CD14-positive monocyte (primary cell): Measurements from ENCODE around the gene MIER3. TPM values are rescaled to one million over a fixed set of nuclear protein-coding genes. Genes with fewer than 3 reads are reported as not detected.

Experiments used
- DNase-seq, 3 donors: peaks; one replicate each; pipeline ENCODE4 v3.0.0-alpha.2; 2011 to 2022
- H2AFZ ChIP-seq: 2 replicates; pipeline ENCODE4 v1.6.0; 2012; ENCODE audit warnings: mild to moderate bottlenecking, low read depth, low read length, inconsistent platforms; ENCODE audit not compliant: insufficient read depth, poor library complexity, severe bottlenecking
- H3K27ac ChIP-seq, 2 donors: 1 replicate in 1 of 2; 2 replicates in 1 of 2; pipeline ENCODE4 v1.5.1; 2012 to 2013; ENCODE audit warnings: low read length in 2 of 2, control low read depth in 1 of 2, inconsistent platforms in 1 of 2, low read depth in 1 of 2, mild to moderate bottlenecking in 1 of 2
- H3K27me3 ChIP-seq, 2 donors: one replicate each; pipeline versions ENCODE4 v1.6.0 to v1.6.1; 2011 to 2013; ENCODE audit warnings: low read length in 2 of 2; ENCODE audit not compliant: control insufficient read depth in 2 of 2, insufficient read depth in 2 of 2
- H3K36me3 ChIP-seq, 2 donors: replicated peaks in 1 of 2; 1 replicate in 1 of 2; 2 replicates in 1 of 2; pipeline versions ENCODE4 v1.5.1 to v1.6.1; 2012 to 2013; ENCODE audit warnings: low read length in 2 of 2, control low read depth in 1 of 2, inconsistent platforms in 1 of 2, mild to moderate bottlenecking in 1 of 2; ENCODE audit not compliant: insufficient read depth in 2 of 2, control insufficient read depth in 1 of 2
- H3K4me1 ChIP-seq, 2 donors: 1 replicate in 1 of 2; 2 replicates in 1 of 2; pipeline versions ENCODE4 v1.5.1 to v1.6.1; 2012 to 2013; ENCODE audit warnings: low read length in 2 of 2, control low read depth in 1 of 2, inconsistent platforms in 1 of 2, mild to moderate bottlenecking in 1 of 2, moderate library complexity in 1 of 2; ENCODE audit not compliant: insufficient read depth in 2 of 2, control insufficient read depth in 1 of 2
- H3K4me2 ChIP-seq: replicated peaks from 2 replicates; pipeline ENCODE3; 2012; ENCODE audit warnings: low read length, moderate library complexity, mild to moderate bottlenecking; ENCODE audit not compliant: poor library complexity, severe bottlenecking; ENCODE audit errors: extremely low read depth
- H3K4me3 ChIP-seq, 3 experiments: fragments of 200-600 bp in 1 of 3; sonication (generic) in 1 of 3; replicated peaks in 1 of 3; 1 replicate in 2 of 3; 2 replicates in 1 of 3; pipeline ENCODE4 v1.5.1; 2011 to 2013; ENCODE audit warnings: low read length in 3 of 3, mild to moderate bottlenecking in 3 of 3, control low read depth in 2 of 3, low read depth in 2 of 3, inconsistent platforms in 1 of 3, moderate library complexity in 1 of 3
- H3K79me2 ChIP-seq: 2 replicates; pipeline ENCODE4 v1.6.0; 2012; ENCODE audit warnings: mild to moderate bottlenecking, control low read depth, inconsistent platforms, low read length, moderate library complexity; ENCODE audit not compliant: insufficient read depth
- H3K9ac ChIP-seq: 2 replicates; pipeline ENCODE4 v1.6.0; 2017; ENCODE audit warnings: low read length, mild to moderate bottlenecking; ENCODE audit not compliant: insufficient read depth, poor library complexity, severe bottlenecking
- H3K9me3 ChIP-seq, 2 donors: replicated peaks in 1 of 2; 1 replicate in 1 of 2; 2 replicates in 1 of 2; pipeline versions ENCODE4 v1.5.1 to v1.6.1; 2012 to 2013; ENCODE audit warnings: low read length in 2 of 2, control low read depth in 1 of 2; ENCODE audit not compliant: control insufficient read depth in 1 of 2, insufficient read depth in 1 of 2
- H4K20me1 ChIP-seq: 2 replicates; pipeline ENCODE4 v1.6.0; 2012; ENCODE audit warnings: mild to moderate bottlenecking, low read length, control low read depth, moderate library complexity; ENCODE audit not compliant: insufficient read depth
- H3K27ac Mint-ChIP-seq, 7 donors: one replicate each; pipeline ENCODE4 v1.8.0; 2020; ENCODE audit warnings: mild to moderate bottlenecking in 7 of 7, mixed read lengths in 7 of 7, moderate library complexity in 6 of 7, inconsistent platforms in 2 of 7
- H3K27me3 Mint-ChIP-seq, 3 donors: one replicate each; pipeline ENCODE4 v1.8.0; 2021 to 2022; ENCODE audit warnings: low read depth in 3 of 3, mild to moderate bottlenecking in 3 of 3, mixed read lengths in 3 of 3, moderate library complexity in 3 of 3, inconsistent platforms in 1 of 3
- H3K36me3 Mint-ChIP-seq, 2 donors: one replicate each; pipeline ENCODE4 v1.8.0; 2020; ENCODE audit warnings: mixed read lengths in 2 of 2, inconsistent platforms in 1 of 2, mild to moderate bottlenecking in 1 of 2
- H3K4me1 Mint-ChIP-seq: one replicate; pipeline ENCODE4 v1.8.0; 2020; ENCODE audit warnings: mild to moderate bottlenecking, mixed read lengths
- H3K4me3 Mint-ChIP-seq, 2 donors: one replicate each; pipeline ENCODE4 v1.8.0; 2020; ENCODE audit warnings: mild to moderate bottlenecking in 2 of 2, mixed read lengths in 2 of 2, moderate library complexity in 1 of 2
- H3K9me3 Mint-ChIP-seq, 7 donors: one replicate each; pipeline ENCODE4 v1.8.0; 2020 to 2022; ENCODE audit warnings: mixed read lengths in 7 of 7, mild to moderate bottlenecking in 6 of 7, moderate library complexity in 6 of 7, inconsistent platforms in 2 of 7
- CTCF ChIP-seq: fragments of 200-600 bp; IDR thresholded peaks from one replicate; pipeline ENCODE4 v1.8.0; 2022; ENCODE audit warnings: antibody characterized with exemption, mild to moderate bottlenecking
- WGBS: methylation state at CpG from one replicate; pipeline ENCODE4 v1.1.5; 2013; ENCODE audit warnings: missing lambda C conversion rate; ENCODE audit not compliant: insufficient coverage; 5-methylcytosine and 5-hydroxymethylcytosine counted together
- intact Hi-C, 2 donors: fragments of 100-400 bp; cut with micrococcal nuclease; formaldehyde crosslinking; loops; one replicate each; pipeline versions ENCODE4 v1.15.0 to v1.15.1; 2023
- polyA minus RNA-seq: library from RNA; depleted of rRNA, polyadenylated mRNA; stranded (reverse); fragments of >200 nt; gene quantifications from 2 replicates; pipeline ENCODE4 v1.2.3, GENCODE V29; 2012
- polyA plus RNA-seq, 3 donors: library from polyadenylated mRNA; depleted of rRNA in 1 of 3; unstranded in 2 of 3; stranded (reverse) in 1 of 3; fragments of 300-500 nt in 2 of 3; fragments of >200 nt in 1 of 3; fragmentation: Illumina TruSeq in 2 of 3; gene quantifications; 1 replicate in 2 of 3; 2 replicates in 1 of 3; pipeline ENCODE4 v1.2.3, GENCODE V29; 2012 to 2021
- total RNA-seq, 12 experiments: library from RNA in 1 of 12; stranded (reverse) in 1 of 12; fragments of 120-200 nt in 1 of 12; gene quantifications; one replicate each; pipeline ENCODE4 v1.2.4 and lab custom pipeline; 2013 to 2026; ENCODE audit warnings: mixed read lengths in 6 of 12, inconsistent platforms in 1 of 12

MIER3 gene
- 13.1 TPM for total RNA-seq (2013)
- 1 to 10 TPM; 2.4 to 5.7 (median 2.9) TPM for polyA plus RNA-seq
- polyA minus RNA-seq: 2.4 and 4.5 TPM in 2 replicates
- 20.0 to 61.2 (median 29.8) reads per million in 11 experiments for total RNA-seq (lab: John Stamatoyannopoulos, UW)

- H3K9me3 Mint-ChIP-seq: peaks cover 0 to 2% (median 0%) of the 10 kb centered on the region in 7 donors
- peaks cover 12 to 21% of the 10 kb centered on the region in 2 donors for H3K27me3 ChIP-seq
- intact Hi-C loops: loop anchor here in 1 of 2 donors (10.0 kb wide), 1 partner anchor 47 kb away; the partner anchor contains the start of gene SETD9
- peaks cover 9% of the 10 kb centered on the region for H3K79me2 ChIP-seq
- WGBS: under 1% methylated on average over 86 of the region's 89 CpGs
- H3K9me3 ChIP-seq: no peaks in the 10 kb centered on the region
- peak within 1 kb of the TSS; percentile 63 to 90 (median 81) for H3K4me3 ChIP-seq
- peak within 1 kb of the TSS in 3 of 7 donors; percentile 74 to 83 (median 77) for H3K27ac Mint-ChIP-seq
- peaks cover 15 to 22% (median 18%) of the 10 kb centered on the region in 3 donors for H3K27me3 Mint-ChIP-seq
- no peak for TF ChIP-seq CTCF
- H4K20me1 ChIP-seq: no peaks in the 10 kb centered on the region
- DNase-seq: peak; percentile 41 to 71 (median 62)
- peaks cover 5 to 10% of the 10 kb centered on the region in 2 donors for H3K36me3 Mint-ChIP-seq
- peak within 1 kb of the TSS; percentile 92 for H3K4me2 ChIP-seq
- H3K4me1 ChIP-seq: peaks cover 13 to 25% of the 10 kb centered on the region in 2 donors
- no peak within 1 kb of the TSS for H3K27ac ChIP-seq
- peaks cover 0 to 4% of the 10 kb centered on the region in 2 donors for H3K36me3 ChIP-seq
- peak within 1 kb of the TSS; percentile 77 for H3K9ac ChIP-seq
- H3K4me1 Mint-ChIP-seq: peaks cover 24% of the 10 kb centered on the region
- peak within 1 kb of the TSS; percentile 92 for H2AFZ ChIP-seq
- peak within 1 kb of the TSS; percentile 98 to 99 for H3K4me3 Mint-ChIP-seq
Measured at GRCh38 chr5:56951946-56952691, at the start of gene MIER3. MIER3 (minus strand) TSS chr5:56952123; CDS start chr5:56952102, 21 bp downstream.

- Histone ChIP-seq H3K9ac (no peak overlapping the region), H3K4me2 (no peak overlapping the region), H2AFZ (no peak overlapping the region), H3K4me3 (no peak overlapping the region), H3K27ac (no peak overlapping the region), H3K79me2 (no peaks in the 10 kb centered on the region), H3K9me3 (no peaks in the 10 kb centered on the region), H3K27me3 (no peaks in the 10 kb centered on the region), H3K36me3 (no peaks in the 10 kb centered on the region), H3K4me1 (no peaks in the 10 kb centered on the region), H4K20me1 (no peaks in the 10 kb centered on the region)
- intact Hi-C loops: no loop called here
- TF ChIP-seq CTCF: no peak
- 83% methylated on average over 1 of the region's 1 CpG for WGBS
- Mint-ChIP-seq H3K4me1 (no peaks in the 10 kb centered on the region), H3K9me3 (no peaks in the 10 kb centered on the region), H3K36me3 (no peaks in the 10 kb centered on the region), H3K27me3 (no peaks in the 10 kb centered on the region), H3K4me3 (no peak overlapping the region), H3K27ac (no peak overlapping the region)
- DNase-seq: no peak
Measured at GRCh38 chr5:56995596-56995995, 43.7 kb upstream of the MIER3 start.
